ENCODE results near the gene HAPSTR1. TPM values are rescaled to one million over a fixed set of nuclear protein-coding genes. Genes with fewer than 3 reads are reported as not detected.

Gene HAPSTR1
- total and polyA plus RNA-seq, 7 donors: 15.1 to 80.0 (median 54.5) TPM

- Histone ChIP-seq H3K27ac (peak overlapping the region; percentile 61), H3K9me3 (no peaks in the 10 kb centered on the region), H3K4me3 (no peak overlapping the region), H3K36me3 (ENCODE audit: insufficient read depth in 1 of 2, low read depth in 1 of 2) (peaks cover 0 to 25% of the 10 kb centered on the region in 2 donors), H3K4me1 (peaks cover 36% of the 10 kb centered on the region), H3K27me3 (ENCODE audit: insufficient read depth in 3 of 3, low read length in 2 of 3) (no peaks in the 10 kb centered on the region)
- DNase-seq (peak; percentile 65 to 83), ATAC-seq (peak; percentile 89 to 94 (median 91))
- 43 to 63% (median 44%) methylated on average over 5 of the region's 5 CpGs for WGBS, 3 donors
- TF ChIP-seq CTCF (IDR thresholded peaks at IDR 0.05): no peak
- intact Hi-C loops (cut with DNase I): loop anchor here in 1 of 2 donors (10.0 kb wide), 1 partner anchor 159 kb away; the partner anchor contains the start of gene USP7
These were observed 32.4 kb downstream of the HAPSTR1 start for GRCh38 chr16:9123871-9124270.

GRCh38 chr16:9124444-9124843, 33.0 kb downstream of the HAPSTR1 start:
- Histone ChIP-seq H3K36me3 (ENCODE audit: insufficient read depth in 1 of 2, low read depth in 1 of 2) (peaks cover 0 to 24% of the 10 kb centered on the region in 2 donors), H3K27me3 (ENCODE audit: insufficient read depth in 3 of 3, low read length in 2 of 3) (no peaks in the 10 kb centered on the region), H3K27ac (peak overlapping the region; percentile 61), H3K4me3 (no peak overlapping the region), H3K4me1 (peaks cover 31% of the 10 kb centered on the region), H3K9me3 (no peaks in the 10 kb centered on the region)
- ATAC-seq: no peak
- no peak for DNase-seq
- TF ChIP-seq CTCF (IDR thresholded peaks at IDR 0.05): no peak
- 87 to 92% (median 89%) methylated on average over 7 of the region's 7 CpGs for WGBS, 3 donors
- intact Hi-C loops (cut with DNase I): loop anchor here in 1 of 2 donors (10.0 kb wide), 1 partner anchor 160 kb away; the partner anchor contains the start of gene USP7

GRCh38 chr16:9124908-9125584, 33.6 kb downstream of the HAPSTR1 start:
- H3K36me3 ChIP-seq (ENCODE audit: insufficient read depth in 1 of 2, low read depth in 1 of 2): peaks cover 0 to 24% of the 10 kb centered on the region in 2 donors
- intact Hi-C loops (cut with DNase I): loop anchor here in 1 of 2 donors (10.0 kb wide), 1 partner anchor 160 kb away; the partner anchor contains the start of gene USP7
- DNase-seq: no peak
- no peaks in the 10 kb centered on the region for H3K9me3 ChIP-seq
- no peaks in the 10 kb centered on the region for H3K27me3 ChIP-seq (ENCODE audit: insufficient read depth in 3 of 3, low read length in 2 of 3)
- no peak overlapping the region for H3K4me3 ChIP-seq
- WGBS, 3 donors: 61 to 68% (median 66%) methylated on average over 12 of the region's 12 CpGs
- H3K4me1 ChIP-seq: peaks cover 27% of the 10 kb centered on the region
- H3K27ac ChIP-seq: no peak overlapping the region
- ATAC-seq: no peak
- TF ChIP-seq CTCF (IDR thresholded peaks at IDR 0.05): no peak

GRCh38 chr16:9125658-9126505, 34.4 kb downstream of the HAPSTR1 start:
- H3K4me1 ChIP-seq: peaks cover 27% of the 10 kb centered on the region
- H3K36me3 ChIP-seq (ENCODE audit: insufficient read depth in 1 of 2, low read depth in 1 of 2): peaks cover 0 to 24% of the 10 kb centered on the region in 2 donors
- DNase-seq (no peak), ATAC-seq (no peak)
- no peaks in the 10 kb centered on the region for H3K9me3 ChIP-seq
- WGBS, 3 donors: 69 to 79% (median 72%) methylated on average over 17 of the region's 17 CpGs
- H3K27me3 ChIP-seq (ENCODE audit: insufficient read depth in 3 of 3, low read length in 2 of 3): no peaks in the 10 kb centered on the region
- H3K4me3 ChIP-seq: no peak overlapping the region
- intact Hi-C loops (cut with DNase I): loop anchor here in 1 of 2 donors (10.0 kb wide), 1 partner anchor 161 kb away; the partner anchor contains the start of gene USP7
- H3K27ac ChIP-seq: no peak overlapping the region
- TF ChIP-seq CTCF (IDR thresholded peaks at IDR 0.05): no peak

Measured in psoas muscle (tissue), 8 donors.